B cell (primary cell): ENCODE measurements around the gene MC2R.

Experiments
- CTCF ChIP-seq: fragments of 200-600 bp; IDR thresholded peaks from one replicate; pipeline ENCODE4 v1.8.0; 2022; ENCODE audit warnings: antibody characterized with exemption, mild to moderate bottlenecking
- EZH2 ChIP-seq: IDR thresholded peaks from 2 replicates; pipeline ENCODE4 v1.6.1; 2012; ENCODE audit warnings: borderline replicate concordance, low read depth, mild to moderate bottlenecking, moderate library complexity, low read length; ENCODE audit not compliant: insufficient read depth, poor library complexity, severe bottlenecking

GRCh38 chr18:13914756-13915155 lies 580 bp downstream of the MC2R start:
- TF ChIP-seq CTCF, result no peak
- no peak for TF ChIP-seq EZH2
